IPS DF 4.7 (cell line): ENCODE measurements around the gene DGKD.
"Not testable (repeated sequence)": the region's sequence is repeated elsewhere in the genome, so short reads cannot be mapped to it uniquely, and the experiment has no call there.

Source experiments
- DNase-seq: peaks from one replicate; pipeline ENCODE4 v3.0.0-alpha.2; 2013; ENCODE audit warnings: low spot score; ENCODE audit errors: extremely low read depth

The DGKD gene

GRCh38 chr2:233358947-233359346 is 4.7 kb downstream of the DGKD start:
- no peak for DNase-seq

- no peak for DNase-seq
Observed at GRCh38 chr2:233359823-233360222, 5.5 kb downstream of the DGKD start.

- no peak for DNase-seq
Observed at GRCh38 chr2:233360771-233361176, 6.5 kb downstream of the DGKD start.

- DNase-seq = no peak
Observed at GRCh38 chr2:233361297-233361696, 7.0 kb downstream of the DGKD start.

GRCh38 chr2:233362742-233363141 is 8.4 kb downstream of the DGKD start:
- no peak for DNase-seq

- DNase-seq = no peak
Observed at GRCh38 chr2:233363744-233364235, 9.5 kb downstream of the DGKD start.

GRCh38 chr2:233365861-233366520 is 11.7 kb downstream of the DGKD start:
- no peak for DNase-seq

GRCh38 chr2:233367586-233367985 is 13.3 kb downstream of the DGKD start:
- no peak for DNase-seq

- DNase-seq = no peak
Observed at GRCh38 chr2:233368756-233369155, 14.5 kb downstream of the DGKD start.

- no peak for DNase-seq
Observed at GRCh38 chr2:233369462-233369861, 15.2 kb downstream of the DGKD start.

GRCh38 chr2:233369897-233370685 is 15.8 kb downstream of the DGKD start:
- DNase-seq = no peak

- no peak for DNase-seq
Observed at GRCh38 chr2:233371641-233372040, 17.3 kb downstream of the DGKD start.

GRCh38 chr2:233372855-233373254 is 18.6 kb downstream of the DGKD start:
- DNase-seq = no peak

- no peak for DNase-seq
Observed at GRCh38 chr2:233373316-233373715, 19.0 kb downstream of the DGKD start.

- not testable (repeated sequence) for DNase-seq
Observed at GRCh38 chr2:233374776-233375175, 20.5 kb downstream of the DGKD start.

GRCh38 chr2:233375490-233376314 is 21.4 kb downstream of the DGKD start:
- DNase-seq = no peak

- DNase-seq = no peak
Observed at GRCh38 chr2:233379034-233379433, 24.7 kb downstream of the DGKD start.

- no peak for DNase-seq
Observed at GRCh38 chr2:233379441-233379840, 25.1 kb downstream of the DGKD start.

- DNase-seq = no peak
Observed at GRCh38 chr2:233380132-233380895, 26.0 kb downstream of the DGKD start.

GRCh38 chr2:233380995-233381637 is 26.8 kb downstream of the DGKD start:
- DNase-seq = no peak

- no peak for DNase-seq
Observed at GRCh38 chr2:233381638-233381995, 27.3 kb downstream of the DGKD start.
